ENCODE data around the gene DAAM1. TPM values are rescaled to one million over a fixed set of nuclear protein-coding genes. Genes with fewer than 3 reads are reported as not detected.

DAAM1 gene
- total and polyA plus RNA-seq, 12 donors, result 22.8 to 102 (median 75.2) TPM

DNA sequence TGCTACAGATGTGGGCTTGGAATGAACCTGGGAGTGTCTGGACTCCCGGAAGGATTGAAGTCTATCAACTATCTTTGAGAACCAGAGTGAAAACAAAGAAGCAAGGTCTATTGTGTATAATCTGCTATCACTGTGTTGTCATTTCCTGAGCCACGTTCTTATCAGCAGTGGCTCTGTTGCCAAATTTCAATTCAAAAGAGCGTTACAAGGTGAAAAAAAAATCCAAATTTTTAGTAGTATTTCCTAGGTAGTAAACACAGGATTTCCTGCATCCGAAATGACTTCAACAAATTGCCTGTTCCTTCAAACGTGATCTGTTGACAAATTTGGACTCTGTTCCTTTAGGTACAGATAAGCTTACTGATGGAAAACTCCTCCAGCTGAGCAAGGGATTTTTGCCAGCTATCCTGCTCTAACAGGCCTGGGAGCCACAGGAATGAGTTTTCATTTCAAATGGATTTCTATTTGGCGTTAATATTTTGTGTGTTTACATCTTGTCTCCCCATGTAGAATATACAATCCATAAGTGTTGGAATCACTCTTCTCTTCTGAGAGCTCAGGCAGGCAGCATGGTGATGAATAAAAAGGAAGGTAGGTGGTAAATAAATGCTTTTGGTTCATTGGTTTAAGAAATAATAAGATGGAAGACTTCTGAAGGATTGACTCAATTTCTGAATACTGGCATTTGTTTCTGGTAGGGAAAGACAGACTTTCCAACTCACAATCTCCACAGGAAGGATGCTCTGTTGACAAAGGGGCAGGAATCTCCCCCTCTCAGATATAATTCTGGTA, 218.2 kb downstream of the DAAM1 start:
- Histone ChIP-seq H3K27ac (peak overlapping the region; percentile 6 to 84 (median 73)), H3K4me3 (no peak overlapping the region), H3K27me3 (no peaks in the 10 kb centered on the region), H3K9me3 (peaks cover 0 to 11% (median 0%) of the 10 kb centered on the region in 11 donors), H3K36me3 (no peaks in the 10 kb centered on the region), H3K4me1 (peaks cover 3 to 34% (median 22%) of the 10 kb centered on the region in 9 donors)
- DNase-seq, result peak in 1 of 2 donors; percentile 57
- peak; percentile 76 to 95 (median 88) for ATAC-seq
- TF ChIP-seq, protein P1, sequence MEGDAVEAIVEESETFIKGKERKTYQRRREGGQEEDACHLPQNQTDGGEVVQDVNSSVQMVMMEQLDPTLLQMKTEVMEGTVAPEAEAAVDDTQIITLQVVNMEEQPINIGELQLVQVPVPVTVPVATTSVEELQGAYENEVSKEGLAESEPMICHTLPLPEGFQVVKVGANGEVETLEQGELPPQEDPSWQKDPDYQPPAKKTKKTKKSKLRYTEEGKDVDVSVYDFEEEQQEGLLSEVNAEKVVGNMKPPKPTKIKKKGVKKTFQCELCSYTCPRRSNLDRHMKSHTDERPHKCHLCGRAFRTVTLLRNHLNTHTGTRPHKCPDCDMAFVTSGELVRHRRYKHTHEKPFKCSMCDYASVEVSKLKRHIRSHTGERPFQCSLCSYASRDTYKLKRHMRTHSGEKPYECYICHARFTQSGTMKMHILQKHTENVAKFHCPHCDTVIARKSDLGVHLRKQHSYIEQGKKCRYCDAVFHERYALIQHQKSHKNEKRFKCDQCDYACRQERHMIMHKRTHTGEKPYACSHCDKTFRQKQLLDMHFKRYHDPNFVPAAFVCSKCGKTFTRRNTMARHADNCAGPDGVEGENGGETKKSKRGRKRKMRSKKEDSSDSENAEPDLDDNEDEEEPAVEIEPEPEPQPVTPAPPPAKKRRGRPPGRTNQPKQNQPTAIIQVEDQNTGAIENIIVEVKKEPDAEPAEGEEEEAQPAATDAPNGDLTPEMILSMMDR (IDR thresholded peaks at IDR 0.05), result no peak
- 4 to 9% methylated on average over 6 of the region's 6 CpGs for WGBS, 2 donors
- intact Hi-C loops (cut with DNase I), result loop anchor here in 1 of 10 donors (5.0 kb wide), 1 partner anchor 69 kb away; no protein-coding TSS in a partner anchor

DNA sequence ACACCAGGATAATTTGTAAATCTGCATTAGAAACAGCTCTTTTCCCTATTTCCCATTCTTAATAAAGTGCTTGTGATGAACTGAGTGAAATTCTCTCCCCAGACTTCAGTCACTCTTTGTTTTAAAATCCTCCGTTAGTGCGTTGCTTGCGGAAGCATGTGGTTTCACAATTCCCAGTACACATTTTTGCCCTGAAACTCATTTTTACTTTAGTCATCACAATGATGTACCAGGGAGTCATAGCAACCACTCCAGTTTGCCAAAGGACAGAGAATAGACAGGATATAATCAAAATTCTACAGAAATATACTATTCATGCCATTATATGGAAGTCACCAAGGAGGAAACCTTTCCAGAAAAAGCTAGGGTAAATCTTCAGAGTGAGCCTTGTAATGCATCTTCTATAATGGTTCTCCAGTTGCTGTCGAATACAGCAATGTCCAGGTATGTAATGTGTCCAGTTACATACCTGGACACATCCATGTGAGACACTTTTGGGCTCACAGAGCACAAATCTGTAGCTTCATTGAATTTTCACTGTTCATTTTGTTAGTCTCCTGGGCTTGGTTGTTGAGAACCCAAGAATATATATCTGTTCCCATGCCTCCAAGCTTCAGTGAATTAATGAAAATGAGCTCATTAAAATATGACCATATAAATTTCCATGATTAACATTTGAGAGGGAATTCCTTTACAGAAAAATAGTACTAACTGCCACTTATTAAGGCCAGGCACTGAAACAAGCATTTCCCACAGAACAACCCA, 219.0 kb downstream of the DAAM1 start:
- intact Hi-C loops (cut with DNase I), result loop anchor here in 1 of 10 donors (5.0 kb wide), 1 partner anchor 70 kb away; no protein-coding TSS in a partner anchor
- ATAC-seq (peak; percentile 65 to 88 (median 75)), DNase-seq (no peak)
- H3K36me3 ChIP-seq, result no peaks in the 10 kb centered on the region
- TF ChIP-seq, protein P1 (IDR thresholded peaks at IDR 0.05), result no peak
- H3K27me3 ChIP-seq, result no peaks in the 10 kb centered on the region
- peaks cover 3 to 34% (median 22%) of the 10 kb centered on the region in 9 donors for H3K4me1 ChIP-seq
- 52 to 53% methylated on average over 4 of the region's 4 CpGs for WGBS, 2 donors
- peak overlapping the region; percentile 6 to 84 (median 73) for H3K27ac ChIP-seq
- H3K4me3 ChIP-seq, result no peak overlapping the region
- peaks cover 0 to 11% (median 0%) of the 10 kb centered on the region in 11 donors for H3K9me3 ChIP-seq

DNA sequence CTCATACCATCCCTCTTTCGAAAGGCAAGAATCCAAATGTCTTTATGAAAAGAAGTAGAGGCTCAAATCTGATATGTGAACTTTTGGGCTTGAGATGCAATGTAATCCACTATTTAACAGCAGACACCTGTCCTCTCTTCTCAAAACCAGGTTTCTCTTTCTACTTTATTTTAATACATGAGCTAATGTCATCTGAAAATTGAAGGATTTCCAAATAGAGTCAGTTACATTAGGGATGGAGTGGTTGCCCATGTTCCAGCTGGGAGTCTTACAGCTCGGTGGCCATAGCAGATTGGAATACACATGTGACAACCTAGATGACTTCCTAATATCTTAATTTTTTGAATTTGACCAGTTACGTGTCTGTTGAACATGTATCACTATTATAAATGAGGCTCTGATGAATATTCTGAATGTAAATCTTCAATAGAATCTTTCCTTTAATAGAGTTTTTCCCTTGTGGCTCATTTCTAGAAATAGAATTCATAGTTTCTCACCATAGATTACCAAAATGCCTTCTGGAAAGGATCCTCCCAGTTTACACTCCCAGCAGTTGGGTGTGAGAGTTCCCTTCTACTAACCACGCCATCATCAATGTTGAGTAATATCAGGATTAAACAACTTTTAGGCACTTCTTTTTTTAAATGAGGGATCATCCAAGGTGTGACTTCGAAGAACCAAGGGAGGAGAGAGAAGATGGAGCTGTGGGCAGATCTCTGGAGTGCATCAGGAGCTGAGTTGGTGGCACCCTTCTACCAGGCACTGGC, 227.6 kb downstream of the DAAM1 start:
- Histone ChIP-seq H3K4me3 (no peak overlapping the region), H3K4me1 (peaks cover 0 to 14% (median 0%) of the 10 kb centered on the region in 9 donors), H3K27ac (no peak overlapping the region), H3K9me3 (no peaks in the 10 kb centered on the region), H3K27me3 (no peaks in the 10 kb centered on the region), H3K36me3 (no peaks in the 10 kb centered on the region)
- TF ChIP-seq, protein P1 (IDR thresholded peaks at IDR 0.05), result no peak
- 85 to 86% methylated on average over 5 of the region's 5 CpGs for WGBS, 2 donors
- intact Hi-C loops (cut with DNase I), result no loop called here
- ATAC-seq (no peak), DNase-seq (no peak)

DNA sequence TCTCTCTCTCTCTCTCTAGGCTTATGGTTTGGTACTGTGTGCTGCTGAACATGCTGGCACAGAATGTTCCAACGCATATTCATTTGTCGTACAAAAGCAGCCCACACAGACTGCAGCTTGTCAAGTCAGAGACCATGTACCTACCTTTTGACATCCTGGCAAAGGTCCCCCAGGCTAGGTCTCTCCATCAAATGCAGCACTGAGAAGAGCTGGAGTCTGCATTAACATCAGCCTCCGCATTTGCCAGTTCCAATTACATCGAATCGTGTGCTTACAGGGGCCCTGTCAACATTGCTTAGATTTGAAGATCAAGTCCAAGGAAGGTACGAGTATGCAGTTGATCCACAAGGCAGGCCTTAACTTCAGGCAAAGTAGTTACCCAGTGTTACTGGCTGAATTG, 228.8 kb downstream of the DAAM1 start:
- Histone ChIP-seq H3K4me3 (no peak overlapping the region), H3K27ac (no peak overlapping the region), H3K4me1 (peaks cover 0 to 21% (median 6%) of the 10 kb centered on the region in 9 donors), H3K36me3 (no peaks in the 10 kb centered on the region), H3K27me3 (no peaks in the 10 kb centered on the region), H3K9me3 (no peaks in the 10 kb centered on the region)
- 76 to 78% methylated on average over 6 of the region's 6 CpGs for WGBS, 2 donors
- intact Hi-C loops (cut with DNase I), result no loop called here
- no peak for DNase-seq
- no peak for ATAC-seq
- TF ChIP-seq, protein P1 (IDR thresholded peaks at IDR 0.05), result no peak
